Epithelial cell of prostate (primary cell): ENCODE measurements around the gene BHLHA15.

Experiments
- DNase-seq: peaks from one replicate; pipeline ENCODE4 v3.0.0-alpha.2; 2011; ENCODE audit warnings: low read depth, low spot score
- H3K27ac ChIP-seq: fragments of 450-650 bp; 2 replicates; pipeline ENCODE4 v1.5.1; 2017; ENCODE audit warnings: mild to moderate bottlenecking

BHLHA15 gene

GRCh38 chr7:98211221-98211675 lies at the start of gene BHLHA15:
BHLHA15 (plus strand) TSS chr7:98211439; CDS start chr7:98212310, 871 bp downstream.
- DNase-seq: no peak
- no peak within 1 kb of the TSS for H3K27ac ChIP-seq

- peak overlapping the region; percentile 77 for H3K27ac ChIP-seq
- no peak for DNase-seq
These were observed 48.5 kb upstream of the BHLHA15 start for GRCh38 chr7:98162758-98163157.

- peak overlapping the region; percentile 77 for H3K27ac ChIP-seq
- no peak for DNase-seq
These were observed 48.0 kb upstream of the BHLHA15 start for GRCh38 chr7:98163269-98163668.

GRCh38 chr7:98163704-98164494 lies 47.3 kb upstream of the BHLHA15 start:
- H3K27ac ChIP-seq: peak overlapping the region; percentile 77
- peak; percentile 86 for DNase-seq

- H3K27ac ChIP-seq: no peak overlapping the region
- no peak for DNase-seq
These were observed 45.2 kb upstream of the BHLHA15 start for GRCh38 chr7:98165827-98166667.

DNA sequence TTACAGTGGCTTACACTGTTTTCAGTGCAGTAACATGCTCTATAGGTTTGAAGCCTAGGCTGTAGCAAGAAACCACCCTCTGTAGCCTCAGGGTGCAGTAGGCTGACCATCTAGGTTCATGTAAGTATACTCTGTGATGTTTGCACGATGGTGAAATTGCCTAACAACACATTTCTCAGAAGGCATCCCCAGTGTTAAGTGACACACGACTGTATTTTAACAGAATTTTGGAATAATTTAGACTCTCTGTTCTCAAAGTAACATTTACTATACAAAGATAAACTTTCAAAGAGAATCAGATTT lies 44.6 kb upstream of the BHLHA15 start:
- DNase-seq: no peak
- H3K27ac ChIP-seq: no peak overlapping the region

- H3K27ac ChIP-seq: no peak overlapping the region
- no peak for DNase-seq
These were observed 43.6 kb upstream of the BHLHA15 start for GRCh38 chr7:98167653-98168052.

GRCh38 chr7:98168181-98168903 lies 42.9 kb upstream of the BHLHA15 start:
- DNase-seq: peak; percentile 72
- H3K27ac ChIP-seq: no peak overlapping the region

DNA sequence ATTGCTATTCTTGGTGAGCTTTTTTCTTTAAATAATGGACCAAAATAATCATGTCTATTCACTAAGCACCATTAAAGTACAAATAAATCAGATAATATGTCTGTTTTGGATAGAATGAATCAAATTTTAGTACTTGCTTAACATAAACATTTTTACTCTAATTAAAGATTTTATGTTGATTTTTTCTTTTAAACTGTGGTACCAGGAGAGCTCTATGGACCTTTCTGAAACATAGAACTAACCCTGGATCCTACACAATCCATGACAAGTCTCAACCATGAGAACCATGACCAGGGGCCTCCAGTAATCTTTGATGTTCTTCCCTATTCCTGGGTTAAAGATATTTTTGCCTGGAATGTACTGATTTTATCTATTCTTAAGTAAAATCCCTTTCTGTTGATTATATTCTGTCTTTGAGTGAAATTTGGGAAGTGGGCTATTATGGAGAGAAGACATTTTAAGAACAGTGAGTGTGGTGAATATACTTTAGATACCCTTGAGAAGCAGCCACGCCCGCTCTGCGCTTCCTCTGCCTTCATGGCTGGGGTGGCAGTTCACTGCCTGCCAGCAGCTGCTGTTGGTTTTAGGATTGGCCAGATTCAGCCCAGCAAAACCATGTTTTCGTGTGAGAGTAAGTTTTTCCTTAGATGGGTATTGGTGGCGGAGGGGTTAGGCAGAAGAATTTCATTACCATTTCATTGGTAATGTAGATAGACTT lies 42.2 kb upstream of the BHLHA15 start:
- DNase-seq: no peak
- H3K27ac ChIP-seq: no peak overlapping the region

- H3K27ac ChIP-seq: no peak overlapping the region
- DNase-seq: no peak
These were observed 40.3 kb upstream of the BHLHA15 start for GRCh38 chr7:98170966-98171365.

- H3K27ac ChIP-seq: no peak overlapping the region
- DNase-seq: no peak
These were observed 39.8 kb upstream of the BHLHA15 start for GRCh38 chr7:98171449-98171848.

- no peak overlapping the region for H3K27ac ChIP-seq
- DNase-seq: no peak
These were observed 36.6 kb upstream of the BHLHA15 start for GRCh38 chr7:98174334-98175259.

GRCh38 chr7:98175260-98175940 lies 35.8 kb upstream of the BHLHA15 start:
- H3K27ac ChIP-seq: no peak overlapping the region
- no peak for DNase-seq

DNA sequence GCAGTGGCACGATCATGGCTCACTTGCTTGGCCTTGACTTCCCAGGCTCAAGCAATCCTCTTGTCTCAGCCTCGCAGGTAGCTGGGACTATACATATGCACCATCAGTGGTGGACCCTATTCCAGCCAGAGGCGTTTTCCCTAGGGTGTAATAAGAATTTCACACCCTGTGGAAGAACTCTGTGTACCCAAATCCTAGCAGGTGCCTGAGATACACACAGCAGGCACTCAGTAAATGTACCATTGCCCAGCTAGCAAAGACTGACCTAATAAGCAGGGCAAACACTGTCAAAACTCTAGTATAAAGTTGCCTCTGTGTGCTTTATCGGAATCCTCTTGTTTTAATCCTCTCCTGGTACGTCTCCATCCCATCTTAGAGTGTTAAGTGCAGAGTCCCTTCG lies 33.7 kb upstream of the BHLHA15 start:
- H3K27ac ChIP-seq: peak overlapping the region; percentile 52
- no peak for DNase-seq

DNA sequence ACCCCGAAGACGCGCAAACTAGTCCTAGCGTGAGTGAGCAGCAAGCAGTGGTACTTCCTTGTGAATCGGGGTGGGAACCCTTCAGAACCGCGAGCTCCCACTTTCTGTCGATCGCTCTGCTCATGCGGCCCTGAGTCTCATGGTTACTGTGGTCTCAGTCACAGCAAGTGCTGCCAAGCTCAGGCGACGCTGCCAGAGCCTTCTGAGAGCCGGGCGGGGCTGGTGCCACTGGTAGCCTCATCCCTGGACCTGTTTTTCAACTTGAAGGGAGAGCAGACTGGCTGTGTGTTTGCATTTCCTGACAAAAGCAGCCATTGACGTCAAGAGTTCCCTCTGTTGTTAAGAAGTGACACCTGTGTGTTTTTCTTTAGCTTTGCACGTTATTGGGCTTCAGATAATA lies 32.9 kb upstream of the BHLHA15 start:
- peak overlapping the region; percentile 52 for H3K27ac ChIP-seq
- DNase-seq: no peak

- H3K27ac ChIP-seq: peak overlapping the region; percentile 52
- no peak for DNase-seq
These were observed 32.3 kb upstream of the BHLHA15 start for GRCh38 chr7:98178762-98179490.

- DNase-seq: no peak
- H3K27ac ChIP-seq: no peak overlapping the region
These were observed 30.5 kb upstream of the BHLHA15 start for GRCh38 chr7:98180751-98181150.

- H3K27ac ChIP-seq: no peak overlapping the region
- DNase-seq: no peak
These were observed 26.1 kb upstream of the BHLHA15 start for GRCh38 chr7:98185101-98185500.
